CD4-positive, alpha-beta T cell treated with Interleukin-6 at 100 ng/mL for 8 hours (primary cell): ENCODE measurements around the gene CCS.
"Not testable (repeated sequence)": the region's sequence is repeated elsewhere in the genome, so short reads cannot be mapped to it uniquely, and the experiment has no call there.

Experiments used
- DNase-seq: peaks from one replicate; pipeline ENCODE4 v3.0.0-alpha.2; 2020; ENCODE audit warnings: mixed read lengths, low spot score

Gene CCS

GRCh38 chr11:66592457-66593302 is at the start of gene CCS, which contains the start of gene CCDC87:
Gene CCS, plus strand, starts transcription at chr11:66593185. Its CDS starts 77 bp downstream, at chr11:66593262.
Gene CCDC87, minus strand, starts transcription at chr11:66593063. Its CDS starts 48 bp downstream, at chr11:66593015.
- DNase-seq = peak; percentile 98

GRCh38 chr11:66543263-66544107 is 49.5 kb upstream of the CCS start:
- peak; percentile 74 for DNase-seq

GRCh38 chr11:66544952-66545351 is 48.0 kb upstream of the CCS start:
- not testable (repeated sequence) for DNase-seq

GRCh38 chr11:66545701-66546367 is 47.2 kb upstream of the CCS start, which contains the start of gene ZDHHC24:
Gene ZDHHC24, minus strand, starts transcription at chr11:66546048. Its CDS starts 45 bp downstream, at chr11:66546003.
- DNase-seq = peak; percentile 83

GRCh38 chr11:66546368-66546965 is 46.5 kb upstream of the CCS start, which contains the start of gene ACTN3:
Gene ACTN3, plus strand, starts transcription at chr11:66546903. Its CDS starts 35 bp downstream, at chr11:66546938.
- no peak for DNase-seq

GRCh38 chr11:66546966-66547661 is 45.9 kb upstream of the CCS start:
- DNase-seq = no peak

- no peak for DNase-seq
Measured at GRCh38 chr11:66547662-66548009, 45.3 kb upstream of the CCS start.

- no peak for DNase-seq
Measured at GRCh38 chr11:66548041-66548440, 44.9 kb upstream of the CCS start.

GRCh38 chr11:66548774-66549630 is 44.0 kb upstream of the CCS start:
- DNase-seq = no peak

- DNase-seq = no peak
Measured at GRCh38 chr11:66549696-66550095, 43.3 kb upstream of the CCS start.

- no peak for DNase-seq
Measured at GRCh38 chr11:66550887-66551286, 42.1 kb upstream of the CCS start.

GRCh38 chr11:66554602-66555001 is 38.4 kb upstream of the CCS start:
- no peak for DNase-seq

- DNase-seq = no peak
Measured at GRCh38 chr11:66555416-66555815, 37.6 kb upstream of the CCS start.

GRCh38 chr11:66556086-66556485 is 36.9 kb upstream of the CCS start:
- no peak for DNase-seq

GRCh38 chr11:66557733-66558326 is 35.2 kb upstream of the CCS start:
- no peak for DNase-seq

- DNase-seq = no peak
Measured at GRCh38 chr11:66559142-66559865, 33.7 kb upstream of the CCS start.

GRCh38 chr11:66559866-66560676 is 32.9 kb upstream of the CCS start:
- no peak for DNase-seq
